ENCODE results near the gene COL7A1. TPM values are rescaled to one million over a fixed set of nuclear protein-coding genes. Genes with fewer than 3 reads are reported as not detected.

Gene COL7A1
- total RNA-seq, 1 donor from 2014 or later = 19.2 TPM

DNA sequence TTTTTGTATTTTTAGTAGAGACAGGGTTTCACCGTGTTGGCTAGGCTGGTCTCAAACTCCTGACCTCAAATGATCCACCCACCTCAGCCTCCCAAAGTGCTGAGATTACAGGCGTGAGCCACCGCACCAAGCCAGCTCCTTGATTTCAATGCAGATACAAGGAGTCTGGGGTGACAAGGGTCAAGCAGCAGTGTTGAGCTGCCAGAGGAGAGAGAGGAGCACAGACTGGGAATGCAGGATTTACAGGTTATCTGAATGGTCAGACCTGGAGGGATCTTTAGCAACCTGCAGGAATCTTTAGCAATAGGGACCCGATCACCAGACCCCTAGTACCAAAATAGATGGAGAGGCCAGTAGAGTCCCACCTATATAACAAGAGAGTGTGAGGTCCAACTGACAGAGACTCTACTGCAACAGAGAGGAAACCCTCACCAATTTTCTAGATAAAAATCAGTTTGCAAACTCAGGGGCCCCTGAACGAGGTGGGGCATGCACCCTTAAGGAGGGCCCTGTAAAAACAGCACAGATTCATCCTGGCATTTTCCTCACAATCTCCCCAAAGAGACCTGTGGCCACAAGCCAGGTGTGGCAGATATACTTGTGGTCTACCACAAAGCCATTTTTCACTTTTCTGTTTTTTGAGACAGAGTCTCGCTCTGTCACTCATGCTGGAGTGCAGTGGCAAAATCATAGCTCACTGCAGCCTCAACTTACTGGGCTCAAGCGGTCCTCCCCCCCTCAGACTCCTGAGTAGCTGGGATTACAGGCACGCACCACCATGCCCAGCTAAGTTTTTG is 80.5 kb downstream of the COL7A1 start:
- no peaks in the 10 kb centered on the region for H3K36me3 Mint-ChIP-seq
- no peaks in the 10 kb centered on the region for H3K9me3 Mint-ChIP-seq
- H3K4me1 Mint-ChIP-seq = peaks cover 5% of the 10 kb centered on the region
- DNase-seq (ENCODE audit: low spot score in 2 of 2, unreplicated experiment in 2 of 2) = no peak
- no peak overlapping the region for H3K27ac Mint-ChIP-seq
- TF ChIP-seq, protein P1, sequence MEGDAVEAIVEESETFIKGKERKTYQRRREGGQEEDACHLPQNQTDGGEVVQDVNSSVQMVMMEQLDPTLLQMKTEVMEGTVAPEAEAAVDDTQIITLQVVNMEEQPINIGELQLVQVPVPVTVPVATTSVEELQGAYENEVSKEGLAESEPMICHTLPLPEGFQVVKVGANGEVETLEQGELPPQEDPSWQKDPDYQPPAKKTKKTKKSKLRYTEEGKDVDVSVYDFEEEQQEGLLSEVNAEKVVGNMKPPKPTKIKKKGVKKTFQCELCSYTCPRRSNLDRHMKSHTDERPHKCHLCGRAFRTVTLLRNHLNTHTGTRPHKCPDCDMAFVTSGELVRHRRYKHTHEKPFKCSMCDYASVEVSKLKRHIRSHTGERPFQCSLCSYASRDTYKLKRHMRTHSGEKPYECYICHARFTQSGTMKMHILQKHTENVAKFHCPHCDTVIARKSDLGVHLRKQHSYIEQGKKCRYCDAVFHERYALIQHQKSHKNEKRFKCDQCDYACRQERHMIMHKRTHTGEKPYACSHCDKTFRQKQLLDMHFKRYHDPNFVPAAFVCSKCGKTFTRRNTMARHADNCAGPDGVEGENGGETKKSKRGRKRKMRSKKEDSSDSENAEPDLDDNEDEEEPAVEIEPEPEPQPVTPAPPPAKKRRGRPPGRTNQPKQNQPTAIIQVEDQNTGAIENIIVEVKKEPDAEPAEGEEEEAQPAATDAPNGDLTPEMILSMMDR (IDR thresholded peaks at IDR 0.05; ENCODE audit: unreplicated experiment) = no peak
- no peak overlapping the region for H3K4me3 Mint-ChIP-seq
- H3K27me3 Mint-ChIP-seq (ENCODE audit: low read depth) = no peaks in the 10 kb centered on the region

Small RNAs within 50 kb of the gene (microRNA-seq; reads per million reads assigned to microRNA genes)
- gene MIR4793 = not detected
- gene MIR6823 = not detected
- not detected for gene MIR711

Other genes with a start within 250 kb of the COL7A1 start
- 0.47 to 0.66 TPM (median 0.51 TPM) in 3 replicates for gene FBXW12, start 223.1 kb downstream of the COL7A1 start, total RNA-seq
- 203 to 214 TPM (median 211 TPM) in 3 replicates for gene PLXNB1, start 165.2 kb downstream of the COL7A1 start, total RNA-seq
- 10.7 to 12.3 TPM (median 11.5 TPM) in 3 replicates for gene CCDC51, start 155.2 kb downstream of the COL7A1 start, total RNA-seq
- gene TMA7, start 155.1 kb downstream of the COL7A1 start, total RNA-seq = 183 to 192 TPM (median 186 TPM) in 3 replicates
- gene ATRIP, start 148.6 kb downstream of the COL7A1 start, total RNA-seq = 11.6 to 12.0 TPM (median 11.6 TPM) in 3 replicates
- 154 to 167 TPM (median 156 TPM) in 3 replicates for gene SHISA5, start 91.2 kb downstream of the COL7A1 start, total RNA-seq
- 18.2 to 22.3 TPM (median 19.4 TPM) in 3 replicates for gene PFKFB4, start 38.5 kb downstream of the COL7A1 start, total RNA-seq
- gene UCN2, start 31.5 kb downstream of the COL7A1 start, total RNA-seq = 0.22 to 0.60 TPM (median 0.57 TPM) in 3 replicates
- gene UQCRC1, start 14.3 kb upstream of the COL7A1 start, total RNA-seq = 161 to 171 TPM (median 164 TPM) in 3 replicates
- gene TMEM89, start 26.4 kb upstream of the COL7A1 start, total RNA-seq = 0.84 TPM in 1 of 3 replicates, not detected in the others
- 18.0 to 22.7 TPM (median 21.6 TPM) in 3 replicates for gene SLC26A6, start 40.1 kb upstream of the COL7A1 start, total RNA-seq
- gene CELSR3, start 67.6 kb upstream of the COL7A1 start, total RNA-seq = 5.0 to 5.6 TPM (median 5.2 TPM) in 3 replicates
- 30.7 to 33.5 TPM (median 31.9 TPM) in 3 replicates for gene NCKIPSD, start 90.6 kb upstream of the COL7A1 start, total RNA-seq
- gene IP6K2, start 121.9 kb upstream of the COL7A1 start, total RNA-seq = 207 to 212 TPM (median 209 TPM) in 3 replicates

All from mesothelial cell of epicardium (in vitro differentiated cells).